ENCODE data around the gene HIRA. TPM values are rescaled to one million over a fixed set of nuclear protein-coding genes. Genes with fewer than 3 reads are reported as not detected.

HIRA gene
- total and polyA plus RNA-seq, 4 donors = 10.4 to 24.3 (median 17.1) TPM

- Histone ChIP-seq H3K27ac (ENCODE audit: low read depth in 1 of 2, low read length in 2 of 2) (no peak overlapping the region), H3K36me3 (ENCODE audit: control insufficient read depth in 1 of 2, insufficient read depth in 2 of 2, low read length in 1 of 2) (peaks cover 6 to 17% of the 10 kb centered on the region in 2 donors), H3K9me3 (ENCODE audit: control insufficient read depth, low read length) (no peaks in the 10 kb centered on the region), H3K4me3 (ENCODE audit: low read length in 2 of 2) (no peak overlapping the region), H3K27me3 (ENCODE audit: control insufficient read depth in 1 of 2, insufficient read depth in 2 of 2, low read length in 1 of 2) (no peaks in the 10 kb centered on the region), H3K4me1 (ENCODE audit: control insufficient read depth in 1 of 2, insufficient read depth in 2 of 2, low read length in 2 of 2) (no peaks in the 10 kb centered on the region)
- ATAC-seq (ENCODE audit: low FRiP score) (no peak), DNase-seq (no peak)
- 93 to 94% methylated on average over 10 of the region's 10 CpGs for WGBS, 2 donors
- intact Hi-C loops (cut with DNase I) = no loop called here
These were observed 25.0 kb upstream of the HIRA start for GRCh38 chr22:19456541-19456940.

- Histone ChIP-seq H3K36me3 (ENCODE audit: control insufficient read depth in 1 of 2, insufficient read depth in 2 of 2, low read length in 1 of 2) (peaks cover 6 to 17% of the 10 kb centered on the region in 2 donors), H3K27me3 (ENCODE audit: control insufficient read depth in 1 of 2, insufficient read depth in 2 of 2, low read length in 1 of 2) (no peaks in the 10 kb centered on the region), H3K27ac (ENCODE audit: low read depth in 1 of 2, low read length in 2 of 2) (no peak overlapping the region), H3K4me3 (ENCODE audit: low read length in 2 of 2) (no peak overlapping the region), H3K9me3 (ENCODE audit: control insufficient read depth, low read length) (no peaks in the 10 kb centered on the region), H3K4me1 (ENCODE audit: control insufficient read depth in 1 of 2, insufficient read depth in 2 of 2, low read length in 2 of 2) (no peaks in the 10 kb centered on the region)
- 55 to 72% methylated on average over 4 of the region's 4 CpGs for WGBS, 2 donors
- ATAC-seq (ENCODE audit: low FRiP score) = no peak
- intact Hi-C loops (cut with DNase I) = no loop called here
- DNase-seq = no peak
These were observed 24.2 kb upstream of the HIRA start for GRCh38 chr22:19455585-19456370.

GRCh38 chr22:19455033-19455432 lies 23.5 kb upstream of the HIRA start:
- no peak overlapping the region for H3K4me3 ChIP-seq (ENCODE audit: low read length in 2 of 2)
- intact Hi-C loops (cut with DNase I) = no loop called here
- DNase-seq = no peak
- H3K9me3 ChIP-seq (ENCODE audit: control insufficient read depth, low read length) = no peaks in the 10 kb centered on the region
- H3K27me3 ChIP-seq (ENCODE audit: control insufficient read depth in 1 of 2, insufficient read depth in 2 of 2, low read length in 1 of 2) = no peaks in the 10 kb centered on the region
- peaks cover 6 to 17% of the 10 kb centered on the region in 2 donors for H3K36me3 ChIP-seq (ENCODE audit: control insufficient read depth in 1 of 2, insufficient read depth in 2 of 2, low read length in 1 of 2)
- no peak for ATAC-seq (ENCODE audit: low FRiP score)
- WGBS, 2 donors = 84 to 93% methylated on average over 2 of the region's 2 CpGs
- H3K27ac ChIP-seq (ENCODE audit: low read depth in 1 of 2, low read length in 2 of 2) = no peak overlapping the region
- H3K4me1 ChIP-seq (ENCODE audit: control insufficient read depth in 1 of 2, insufficient read depth in 2 of 2, low read length in 2 of 2) = no peaks in the 10 kb centered on the region

GRCh38 chr22:19454156-19454555 lies 22.6 kb upstream of the HIRA start:
- Histone ChIP-seq H3K36me3 (ENCODE audit: control insufficient read depth in 1 of 2, insufficient read depth in 2 of 2, low read length in 1 of 2) (peaks cover 6 to 17% of the 10 kb centered on the region in 2 donors), H3K9me3 (ENCODE audit: control insufficient read depth, low read length) (no peaks in the 10 kb centered on the region), H3K27me3 (ENCODE audit: control insufficient read depth in 1 of 2, insufficient read depth in 2 of 2, low read length in 1 of 2) (no peaks in the 10 kb centered on the region), H3K4me3 (ENCODE audit: low read length in 2 of 2) (no peak overlapping the region), H3K4me1 (ENCODE audit: control insufficient read depth in 1 of 2, insufficient read depth in 2 of 2, low read length in 2 of 2) (no peaks in the 10 kb centered on the region), H3K27ac (ENCODE audit: low read depth in 1 of 2, low read length in 2 of 2) (no peak overlapping the region)
- ATAC-seq (ENCODE audit: low FRiP score) (no peak), DNase-seq (no peak)
- intact Hi-C loops (cut with DNase I) = loop anchor here in 1 of 2 donors (5.0 kb wide), 1 partner anchor 277 kb away; the partner anchor contains the start of gene SLC25A1
- WGBS, 2 donors = 73 to 79% methylated on average over 6 of the region's 6 CpGs

GRCh38 chr22:19453718-19454117 lies 22.2 kb upstream of the HIRA start:
- H3K27ac ChIP-seq (ENCODE audit: low read depth in 1 of 2, low read length in 2 of 2) = no peak overlapping the region
- no peaks in the 10 kb centered on the region for H3K4me1 ChIP-seq (ENCODE audit: control insufficient read depth in 1 of 2, insufficient read depth in 2 of 2, low read length in 2 of 2)
- no peaks in the 10 kb centered on the region for H3K9me3 ChIP-seq (ENCODE audit: control insufficient read depth, low read length)
- 91 to 92% methylated on average over 5 of the region's 5 CpGs for WGBS, 2 donors
- no peak for DNase-seq
- no peak overlapping the region for H3K4me3 ChIP-seq (ENCODE audit: low read length in 2 of 2)
- H3K36me3 ChIP-seq (ENCODE audit: control insufficient read depth in 1 of 2, insufficient read depth in 2 of 2, low read length in 1 of 2) = peaks cover 6 to 17% of the 10 kb centered on the region in 2 donors
- no peaks in the 10 kb centered on the region for H3K27me3 ChIP-seq (ENCODE audit: control insufficient read depth in 1 of 2, insufficient read depth in 2 of 2, low read length in 1 of 2)
- ATAC-seq (ENCODE audit: low FRiP score) = no peak
- intact Hi-C loops (cut with DNase I) = loop anchor here in 1 of 2 donors (5.0 kb wide), 1 partner anchor 276 kb away; the partner anchor contains the start of gene SLC25A1

- ATAC-seq (ENCODE audit: low FRiP score) (no peak), DNase-seq (no peak)
- no peaks in the 10 kb centered on the region for H3K27me3 ChIP-seq (ENCODE audit: control insufficient read depth in 1 of 2, insufficient read depth in 2 of 2, low read length in 1 of 2)
- no peak overlapping the region for H3K27ac ChIP-seq (ENCODE audit: low read depth in 1 of 2, low read length in 2 of 2)
- H3K9me3 ChIP-seq (ENCODE audit: control insufficient read depth, low read length) = no peaks in the 10 kb centered on the region
- peaks cover 6 to 11% of the 10 kb centered on the region in 2 donors for H3K36me3 ChIP-seq (ENCODE audit: control insufficient read depth in 1 of 2, insufficient read depth in 2 of 2, low read length in 1 of 2)
- no peaks in the 10 kb centered on the region for H3K4me1 ChIP-seq (ENCODE audit: control insufficient read depth in 1 of 2, insufficient read depth in 2 of 2, low read length in 2 of 2)
- 94 to 96% methylated on average over 4 of the region's 4 CpGs for WGBS, 2 donors
- H3K4me3 ChIP-seq (ENCODE audit: low read length in 2 of 2) = no peak overlapping the region
- intact Hi-C loops (cut with DNase I) = loop anchor here in 1 of 2 donors (5.0 kb wide), 1 partner anchor 274 kb away; the partner anchor contains the start of gene SLC25A1
These were observed 20.0 kb upstream of the HIRA start for GRCh38 chr22:19451570-19451969.

- WGBS, 2 donors = 68 to 82% methylated on average over 8 of the region's 8 CpGs
- H3K27me3 ChIP-seq (ENCODE audit: control insufficient read depth in 1 of 2, insufficient read depth in 2 of 2, low read length in 1 of 2) = no peaks in the 10 kb centered on the region
- H3K36me3 ChIP-seq (ENCODE audit: control insufficient read depth in 1 of 2, insufficient read depth in 2 of 2, low read length in 1 of 2) = peaks cover 2 to 7% of the 10 kb centered on the region in 2 donors
- DNase-seq (no peak), ATAC-seq (ENCODE audit: low FRiP score) (no peak)
- no peak overlapping the region for H3K4me3 ChIP-seq (ENCODE audit: low read length in 2 of 2)
- no peaks in the 10 kb centered on the region for H3K4me1 ChIP-seq (ENCODE audit: control insufficient read depth in 1 of 2, insufficient read depth in 2 of 2, low read length in 2 of 2)
- no peaks in the 10 kb centered on the region for H3K9me3 ChIP-seq (ENCODE audit: control insufficient read depth, low read length)
- intact Hi-C loops (cut with DNase I) = loop anchor here in 1 of 2 donors (5.0 kb wide), 1 partner anchor 273 kb away; the partner anchor contains the start of gene SLC25A1
- no peak overlapping the region for H3K27ac ChIP-seq (ENCODE audit: low read depth in 1 of 2, low read length in 2 of 2)
These were observed 19.0 kb upstream of the HIRA start for GRCh38 chr22:19450363-19451175.

GRCh38 chr22:19449422-19449767 lies 17.9 kb upstream of the HIRA start:
- Histone ChIP-seq H3K9me3 (ENCODE audit: control insufficient read depth, low read length) (no peaks in the 10 kb centered on the region), H3K4me3 (ENCODE audit: low read length in 2 of 2) (no peak overlapping the region), H3K27me3 (ENCODE audit: control insufficient read depth in 1 of 2, insufficient read depth in 2 of 2, low read length in 1 of 2) (no peaks in the 10 kb centered on the region), H3K27ac (ENCODE audit: low read depth in 1 of 2, low read length in 2 of 2) (no peak overlapping the region), H3K4me1 (ENCODE audit: control insufficient read depth in 1 of 2, insufficient read depth in 2 of 2, low read length in 2 of 2) (no peaks in the 10 kb centered on the region), H3K36me3 (ENCODE audit: control insufficient read depth in 1 of 2, insufficient read depth in 2 of 2, low read length in 1 of 2) (peaks cover 0 to 7% of the 10 kb centered on the region in 2 donors)
- intact Hi-C loops (cut with DNase I) = no loop called here
- DNase-seq = no peak
- no peak for ATAC-seq (ENCODE audit: low FRiP score)
- WGBS, 2 donors = 67 to 80% methylated on average over 2 of the region's 2 CpGs

Data from aorta (tissue), 5 donors.